ENCODE data around the gene ELAPOR2.
"Not testable (repeated sequence)": the region's sequence is repeated elsewhere in the genome, so short reads cannot be mapped to it uniquely, and the experiment has no call there.

The ELAPOR2 gene

DNA sequence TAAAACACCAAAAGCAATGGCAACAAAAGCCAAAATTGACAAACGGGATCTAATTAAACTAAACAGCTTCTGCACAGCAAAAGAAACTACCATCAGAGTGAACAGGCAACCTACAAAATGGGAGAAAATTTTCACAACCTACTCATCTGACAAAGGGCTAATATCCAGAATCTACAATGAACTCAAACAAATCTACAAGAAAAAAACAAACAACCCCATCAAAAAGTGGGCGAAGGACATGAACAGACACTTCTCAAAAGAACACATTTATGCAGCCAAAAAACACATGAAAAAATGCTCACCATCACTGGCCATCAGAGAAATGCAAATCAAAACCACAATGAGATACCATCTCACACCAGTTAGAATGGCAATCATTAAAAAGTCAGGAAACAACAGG lies 14.7 kb downstream of the ELAPOR2 start:
- not testable (repeated sequence) for H4K8ac ChIP-seq (ENCODE audit: low read depth, low read length); H3K27me3 ChIP-seq (ENCODE audit: insufficient read depth, low read length); H4K12ac ChIP-seq (ENCODE audit: low read depth, low read length); H3K4me2 ChIP-seq (ENCODE audit: low read length); H3K4ac ChIP-seq (ENCODE audit: low read depth, low read length); H2AFZ ChIP-seq (ENCODE audit: insufficient read depth, low read length, poor library complexity); H3K18ac ChIP-seq (ENCODE audit: low read length); H3K79me2 ChIP-seq (ENCODE audit: control insufficient read depth, insufficient read depth, low read length, poor library complexity); H3K9me3 ChIP-seq (ENCODE audit: insufficient read depth, low read depth, low read length); H3K4me3 ChIP-seq (ENCODE audit: low read depth, low read length); H2AK5ac ChIP-seq (ENCODE audit: low read length); H3K36me3 ChIP-seq (ENCODE audit: control insufficient read depth in 1 of 2, insufficient read depth in 2 of 2, low read length in 2 of 2); H2BK5ac ChIP-seq (ENCODE audit: low read depth, low read length, poor library complexity); H3K4me1 ChIP-seq (ENCODE audit: control insufficient read depth in 1 of 2, insufficient read depth in 2 of 2, low read length in 2 of 2); H4K91ac ChIP-seq (ENCODE audit: low read depth, low read length); H3K23ac ChIP-seq (ENCODE audit: low read length); H3K79me1 ChIP-seq (ENCODE audit: low read length); DNase-seq; H2BK12ac ChIP-seq (ENCODE audit: low read length); H2BK120ac ChIP-seq (ENCODE audit: insufficient read depth, low read length, poor library complexity); H3K27ac ChIP-seq (ENCODE audit: low read depth, low read length); H3K14ac ChIP-seq (ENCODE audit: low read length); H3K9ac ChIP-seq (ENCODE audit: low read length)
- WGBS (ENCODE audit: extremely low coverage, insufficient coverage, insufficient read length): no CpG with 5 or more reads among the region's 2 CpGs

- H3K27ac ChIP-seq (ENCODE audit: low read depth, low read length); H2AFZ ChIP-seq (ENCODE audit: insufficient read depth, low read length, poor library complexity); H3K14ac ChIP-seq (ENCODE audit: low read length); H3K18ac ChIP-seq (ENCODE audit: low read length); H3K9ac ChIP-seq (ENCODE audit: low read length); H2AK5ac ChIP-seq (ENCODE audit: low read length); H3K4ac ChIP-seq (ENCODE audit: low read depth, low read length); H4K8ac ChIP-seq (ENCODE audit: low read depth, low read length); H3K4me3 ChIP-seq (ENCODE audit: low read depth, low read length); H4K91ac ChIP-seq (ENCODE audit: low read depth, low read length); H3K36me3 ChIP-seq (ENCODE audit: control insufficient read depth in 1 of 2, insufficient read depth in 2 of 2, low read length in 2 of 2); H3K4me1 ChIP-seq (ENCODE audit: control insufficient read depth in 1 of 2, insufficient read depth in 2 of 2, low read length in 2 of 2); H3K79me2 ChIP-seq (ENCODE audit: control insufficient read depth, insufficient read depth, low read length, poor library complexity); H3K4me2 ChIP-seq (ENCODE audit: low read length); H3K23ac ChIP-seq (ENCODE audit: low read length); H4K12ac ChIP-seq (ENCODE audit: low read depth, low read length); H3K79me1 ChIP-seq (ENCODE audit: low read length); DNase-seq; H3K27me3 ChIP-seq (ENCODE audit: insufficient read depth, low read length); H2BK5ac ChIP-seq (ENCODE audit: low read depth, low read length, poor library complexity); H2BK120ac ChIP-seq (ENCODE audit: insufficient read depth, low read length, poor library complexity); H2BK12ac ChIP-seq (ENCODE audit: low read length); H3K9me3 ChIP-seq (ENCODE audit: insufficient read depth, low read depth, low read length): not testable (repeated sequence)
- WGBS (ENCODE audit: extremely low coverage, insufficient coverage, insufficient read length): no CpG with 5 or more reads among the region's 5 CpGs
Measured at GRCh38 chr7:87041586-87041985, 17.9 kb downstream of the ELAPOR2 start.

GRCh38 chr7:87039691-87040299 lies 19.7 kb downstream of the ELAPOR2 start:
- not testable (repeated sequence) for H3K14ac ChIP-seq (ENCODE audit: low read length); H4K91ac ChIP-seq (ENCODE audit: low read depth, low read length); H3K79me1 ChIP-seq (ENCODE audit: low read length); H3K79me2 ChIP-seq (ENCODE audit: control insufficient read depth, insufficient read depth, low read length, poor library complexity); H2BK120ac ChIP-seq (ENCODE audit: insufficient read depth, low read length, poor library complexity); H2AFZ ChIP-seq (ENCODE audit: insufficient read depth, low read length, poor library complexity); H3K23ac ChIP-seq (ENCODE audit: low read length); H3K9me3 ChIP-seq (ENCODE audit: insufficient read depth, low read depth, low read length); H3K4me1 ChIP-seq (ENCODE audit: control insufficient read depth in 1 of 2, insufficient read depth in 2 of 2, low read length in 2 of 2); DNase-seq; H4K12ac ChIP-seq (ENCODE audit: low read depth, low read length); H3K36me3 ChIP-seq (ENCODE audit: control insufficient read depth in 1 of 2, insufficient read depth in 2 of 2, low read length in 2 of 2); H2BK12ac ChIP-seq (ENCODE audit: low read length); H3K9ac ChIP-seq (ENCODE audit: low read length); H2AK5ac ChIP-seq (ENCODE audit: low read length); H3K4me2 ChIP-seq (ENCODE audit: low read length); H3K4ac ChIP-seq (ENCODE audit: low read depth, low read length); H3K27ac ChIP-seq (ENCODE audit: low read depth, low read length); H3K27me3 ChIP-seq (ENCODE audit: insufficient read depth, low read length); H3K18ac ChIP-seq (ENCODE audit: low read length); H4K8ac ChIP-seq (ENCODE audit: low read depth, low read length); H2BK5ac ChIP-seq (ENCODE audit: low read depth, low read length, poor library complexity)
- WGBS (ENCODE audit: extremely low coverage, insufficient coverage, insufficient read length): no CpG with 5 or more reads among the region's 34 CpGs
- peak overlapping the region; percentile 63 for H3K4me3 ChIP-seq (ENCODE audit: low read depth, low read length)

GRCh38 chr7:87038993-87039690 lies 20.3 kb downstream of the ELAPOR2 start:
- H2AK5ac ChIP-seq (ENCODE audit: low read length): no peak overlapping the region
- H3K79me2 ChIP-seq (ENCODE audit: control insufficient read depth, insufficient read depth, low read length, poor library complexity): no peaks in the 10 kb centered on the region
- no peaks in the 10 kb centered on the region for H3K9me3 ChIP-seq (ENCODE audit: insufficient read depth, low read depth, low read length)
- no peaks in the 10 kb centered on the region for H3K4me1 ChIP-seq (ENCODE audit: control insufficient read depth in 1 of 2, insufficient read depth in 2 of 2, low read length in 2 of 2)
- peak overlapping the region; percentile 29 for H3K4me2 ChIP-seq (ENCODE audit: low read length)
- H2AFZ ChIP-seq (ENCODE audit: insufficient read depth, low read length, poor library complexity): no peak overlapping the region
- H3K27ac ChIP-seq (ENCODE audit: low read depth, low read length): no peak overlapping the region
- no peaks in the 10 kb centered on the region for H3K27me3 ChIP-seq (ENCODE audit: insufficient read depth, low read length)
- no peak overlapping the region for H4K91ac ChIP-seq (ENCODE audit: low read depth, low read length)
- H3K14ac ChIP-seq (ENCODE audit: low read length): no peak overlapping the region
- no peaks in the 10 kb centered on the region for H3K36me3 ChIP-seq (ENCODE audit: control insufficient read depth in 1 of 2, insufficient read depth in 2 of 2, low read length in 2 of 2)
- WGBS (ENCODE audit: extremely low coverage, insufficient coverage, insufficient read length): no CpG with 5 or more reads among the region's 5 CpGs
- no peak overlapping the region for H4K12ac ChIP-seq (ENCODE audit: low read depth, low read length)
- H2BK5ac ChIP-seq (ENCODE audit: low read depth, low read length, poor library complexity): no peak overlapping the region
- H3K23ac ChIP-seq (ENCODE audit: low read length): no peak overlapping the region
- H3K79me1 ChIP-seq (ENCODE audit: low read length): no peaks in the 10 kb centered on the region
- no peak overlapping the region for H4K8ac ChIP-seq (ENCODE audit: low read depth, low read length)
- no peak overlapping the region for H2BK120ac ChIP-seq (ENCODE audit: insufficient read depth, low read length, poor library complexity)
- no peak overlapping the region for H3K18ac ChIP-seq (ENCODE audit: low read length)
- DNase-seq: no peak
- H2BK12ac ChIP-seq (ENCODE audit: low read length): no peak overlapping the region
- H3K9ac ChIP-seq (ENCODE audit: low read length): no peak overlapping the region
- H3K4me3 ChIP-seq (ENCODE audit: low read depth, low read length): no peak overlapping the region
- H3K4ac ChIP-seq (ENCODE audit: low read depth, low read length): no peak overlapping the region
